Memory B cell (primary cell): ENCODE results near the gene GALNTL6.
A peak's percentile ranks its signal among the peaks of the same experiment; 100 is the strongest.
"Not testable (repeated sequence)": the region's sequence is repeated elsewhere in the genome, so short reads cannot be mapped to it uniquely, and the experiment has no call there.

ENCODE experiments used
- ATAC-seq: fragments of 150-1000 bp; cut with Tn5 transposase; 2 replicates; pipeline ENCODE4 v1.10.0; 2021; ENCODE audit warnings: low read depth, mild to moderate bottlenecking, moderate library complexity
- DNase-seq, 2 donors: peaks; one replicate each; pipeline ENCODE4 v3.0.0; 2022; ENCODE audit warnings: low spot score in 2 of 2
- H3K27ac Mint-ChIP-seq: one replicate; pipeline ENCODE4 v1.8.0; 2022; ENCODE audit warnings: mild to moderate bottlenecking, moderate library complexity, mixed read lengths
- H3K27me3 Mint-ChIP-seq: one replicate; pipeline ENCODE4 v1.8.0; 2022; ENCODE audit warnings: mixed read lengths
- H3K36me3 Mint-ChIP-seq: one replicate; pipeline ENCODE4 v1.8.0; 2022; ENCODE audit warnings: mild to moderate bottlenecking, mixed read lengths
- H3K4me1 Mint-ChIP-seq: one replicate; pipeline ENCODE4 v1.8.0; 2022; ENCODE audit warnings: mixed read lengths
- H3K4me3 Mint-ChIP-seq: one replicate; pipeline ENCODE4 v1.8.0; 2022; ENCODE audit warnings: mild to moderate bottlenecking, moderate library complexity, mixed read lengths
- H3K9me3 Mint-ChIP-seq: one replicate; pipeline ENCODE4 v1.8.0; 2022; ENCODE audit warnings: mixed read lengths

GALNTL6 gene

DNA sequence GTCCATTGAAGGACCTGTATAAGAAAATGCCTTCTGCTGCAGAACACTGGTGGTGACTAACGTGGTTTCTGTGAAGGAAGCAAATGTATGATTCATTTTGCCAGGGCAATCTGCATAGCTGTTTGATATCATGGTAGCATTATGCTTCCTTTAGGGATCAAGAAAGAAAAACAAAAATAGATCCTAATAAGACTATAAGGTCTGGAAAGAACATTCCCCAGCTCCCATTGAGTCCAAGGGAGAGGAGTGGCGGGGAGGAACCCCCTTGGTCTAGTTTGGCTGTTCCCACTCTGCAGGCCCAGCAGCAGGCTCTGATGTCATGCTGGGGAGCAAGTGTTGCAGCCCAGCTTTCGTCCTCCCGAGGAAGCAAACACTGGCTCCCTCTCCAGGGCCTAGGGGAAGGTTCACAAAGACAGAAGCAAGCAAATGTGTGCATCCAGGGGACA is 1200.9 kb downstream of the GALNTL6 start:
- DNase-seq (no peak), ATAC-seq (no peak)
- Mint-ChIP-seq H3K36me3 (no peaks in the 10 kb centered on the region), H3K4me1 (no peaks in the 10 kb centered on the region), H3K9me3 (no peaks in the 10 kb centered on the region), H3K27ac (no peak overlapping the region), H3K4me3 (no peak overlapping the region), H3K27me3 (peaks cover 7% of the 10 kb centered on the region)

GRCh38 chr4:173014836-173015235 is 1201.6 kb downstream of the GALNTL6 start:
- no peaks in the 10 kb centered on the region for H3K9me3 Mint-ChIP-seq
- H3K4me1 Mint-ChIP-seq, result no peaks in the 10 kb centered on the region
- H3K4me3 Mint-ChIP-seq, result no peak overlapping the region
- DNase-seq (no peak), ATAC-seq (no peak)
- H3K27ac Mint-ChIP-seq, result no peak overlapping the region
- no peaks in the 10 kb centered on the region for H3K36me3 Mint-ChIP-seq
- H3K27me3 Mint-ChIP-seq, result peaks cover 7% of the 10 kb centered on the region

DNA sequence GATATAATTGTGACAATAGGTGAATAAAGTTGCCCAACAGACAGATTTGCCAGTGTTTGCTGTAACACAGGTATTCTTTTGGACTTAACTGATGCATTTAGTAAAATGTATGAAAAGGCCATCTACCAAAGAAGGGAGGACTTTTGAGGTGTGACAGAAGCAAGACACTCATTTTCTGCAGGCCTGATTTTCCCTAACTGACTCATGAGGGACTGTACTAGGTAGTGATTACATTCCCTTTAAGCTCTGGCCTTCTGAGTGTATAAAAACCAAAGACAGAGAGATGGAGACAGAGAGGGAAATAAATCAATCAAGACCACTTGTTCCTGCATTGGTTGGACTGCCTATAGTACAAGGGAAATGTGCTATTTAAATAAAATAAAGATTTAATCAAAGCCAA is 1204.6 kb downstream of the GALNTL6 start:
- H3K36me3 Mint-ChIP-seq, result no peaks in the 10 kb centered on the region
- H3K27ac Mint-ChIP-seq, result no peak overlapping the region
- ATAC-seq, result no peak
- H3K4me3 Mint-ChIP-seq, result no peak overlapping the region
- H3K27me3 Mint-ChIP-seq, result peaks cover 4% of the 10 kb centered on the region
- DNase-seq, result no peak
- peaks cover 3% of the 10 kb centered on the region for H3K9me3 Mint-ChIP-seq
- peaks cover 2% of the 10 kb centered on the region for H3K4me1 Mint-ChIP-seq

DNA sequence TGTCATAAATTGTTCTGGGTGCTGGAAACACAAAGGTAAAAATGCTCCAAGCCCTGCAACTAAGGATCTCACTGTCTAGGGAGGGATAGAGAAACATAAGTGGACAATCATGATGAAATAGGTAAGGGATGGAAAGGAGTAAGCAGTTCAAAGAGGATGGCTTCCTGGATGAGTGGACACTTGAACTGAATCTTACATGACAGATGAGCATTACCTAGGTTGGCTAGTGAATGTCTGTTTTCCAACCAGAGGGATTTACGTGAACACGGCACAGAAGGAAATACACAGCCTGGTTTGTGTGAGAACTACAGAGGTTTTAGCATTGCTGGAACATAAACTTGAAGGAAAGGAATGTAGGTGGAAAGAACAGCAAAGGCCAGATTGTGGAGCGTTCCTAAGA is 1205.2 kb downstream of the GALNTL6 start:
- H3K27me3 Mint-ChIP-seq, result peaks cover 4% of the 10 kb centered on the region
- no peaks in the 10 kb centered on the region for H3K36me3 Mint-ChIP-seq
- DNase-seq (no peak), ATAC-seq (no peak)
- peaks cover 3% of the 10 kb centered on the region for H3K9me3 Mint-ChIP-seq
- no peak overlapping the region for H3K4me3 Mint-ChIP-seq
- H3K4me1 Mint-ChIP-seq, result peaks cover 2% of the 10 kb centered on the region
- H3K27ac Mint-ChIP-seq, result no peak overlapping the region

DNA sequence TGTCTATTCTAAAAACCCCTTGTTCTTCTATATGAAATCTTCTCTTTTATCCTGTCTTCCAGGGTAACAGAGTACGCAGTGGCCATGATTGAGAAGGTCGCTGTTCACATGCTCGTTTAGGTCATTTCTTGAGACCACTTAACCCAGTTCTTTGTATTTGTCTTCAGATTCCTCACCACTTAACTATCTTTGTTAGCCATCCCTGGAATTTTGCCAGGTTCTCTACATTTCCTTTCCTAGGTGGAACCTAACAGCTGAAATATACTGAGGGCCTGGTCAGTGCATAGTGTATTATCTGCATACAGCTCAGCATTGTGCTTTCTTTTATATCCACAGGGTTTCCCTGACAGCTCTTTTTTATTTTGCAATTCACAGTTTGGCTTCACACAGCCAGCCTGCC is 1206.5 kb downstream of the GALNTL6 start:
- ATAC-seq (no peak), DNase-seq (no peak)
- H3K27me3 Mint-ChIP-seq, result peaks cover 4% of the 10 kb centered on the region
- H3K4me1 Mint-ChIP-seq, result peaks cover 2% of the 10 kb centered on the region
- H3K4me3 Mint-ChIP-seq, result no peak overlapping the region
- no peaks in the 10 kb centered on the region for H3K36me3 Mint-ChIP-seq
- H3K9me3 Mint-ChIP-seq, result peaks cover 3% of the 10 kb centered on the region
- H3K27ac Mint-ChIP-seq, result no peak overlapping the region

- not testable (repeated sequence) for DNase-seq, H3K4me3 Mint-ChIP-seq, H3K36me3 Mint-ChIP-seq, ATAC-seq, H3K9me3 Mint-ChIP-seq, H3K27me3 Mint-ChIP-seq, H3K4me1 Mint-ChIP-seq
- peak overlapping the region; percentile 72 for H3K27ac Mint-ChIP-seq
These were observed 1208.8 kb downstream of the GALNTL6 start for GRCh38 chr4:173021746-173022573.

- ATAC-seq, result no peak
- Mint-ChIP-seq H3K9me3 (peaks cover 3% of the 10 kb centered on the region), H3K36me3 (no peaks in the 10 kb centered on the region), H3K4me1 (peaks cover 6% of the 10 kb centered on the region), H3K4me3 (no peak overlapping the region), H3K27me3 (peaks cover 3% of the 10 kb centered on the region), H3K27ac (no peak overlapping the region)
- no peak for DNase-seq
These were observed 1211.0 kb downstream of the GALNTL6 start for GRCh38 chr4:173024203-173024602.

- H3K4me1 Mint-ChIP-seq, result peaks cover 6% of the 10 kb centered on the region
- ATAC-seq, result peak; percentile 42
- no peak for DNase-seq
- H3K27me3 Mint-ChIP-seq, result peaks cover 3% of the 10 kb centered on the region
- H3K36me3 Mint-ChIP-seq, result no peaks in the 10 kb centered on the region
- peaks cover 3% of the 10 kb centered on the region for H3K9me3 Mint-ChIP-seq
- no peak overlapping the region for H3K4me3 Mint-ChIP-seq
- no peak overlapping the region for H3K27ac Mint-ChIP-seq
These were observed 1211.9 kb downstream of the GALNTL6 start for GRCh38 chr4:173025131-173025530.

GRCh38 chr4:173037242-173037641 is 1224.0 kb downstream of the GALNTL6 start:
- H3K9me3 Mint-ChIP-seq, result no peaks in the 10 kb centered on the region
- peaks cover 11% of the 10 kb centered on the region for H3K27me3 Mint-ChIP-seq
- no peak overlapping the region for H3K4me3 Mint-ChIP-seq
- DNase-seq, result no peak
- no peak overlapping the region for H3K27ac Mint-ChIP-seq
- H3K36me3 Mint-ChIP-seq, result no peaks in the 10 kb centered on the region
- no peaks in the 10 kb centered on the region for H3K4me1 Mint-ChIP-seq
- ATAC-seq, result no peak

DNA sequence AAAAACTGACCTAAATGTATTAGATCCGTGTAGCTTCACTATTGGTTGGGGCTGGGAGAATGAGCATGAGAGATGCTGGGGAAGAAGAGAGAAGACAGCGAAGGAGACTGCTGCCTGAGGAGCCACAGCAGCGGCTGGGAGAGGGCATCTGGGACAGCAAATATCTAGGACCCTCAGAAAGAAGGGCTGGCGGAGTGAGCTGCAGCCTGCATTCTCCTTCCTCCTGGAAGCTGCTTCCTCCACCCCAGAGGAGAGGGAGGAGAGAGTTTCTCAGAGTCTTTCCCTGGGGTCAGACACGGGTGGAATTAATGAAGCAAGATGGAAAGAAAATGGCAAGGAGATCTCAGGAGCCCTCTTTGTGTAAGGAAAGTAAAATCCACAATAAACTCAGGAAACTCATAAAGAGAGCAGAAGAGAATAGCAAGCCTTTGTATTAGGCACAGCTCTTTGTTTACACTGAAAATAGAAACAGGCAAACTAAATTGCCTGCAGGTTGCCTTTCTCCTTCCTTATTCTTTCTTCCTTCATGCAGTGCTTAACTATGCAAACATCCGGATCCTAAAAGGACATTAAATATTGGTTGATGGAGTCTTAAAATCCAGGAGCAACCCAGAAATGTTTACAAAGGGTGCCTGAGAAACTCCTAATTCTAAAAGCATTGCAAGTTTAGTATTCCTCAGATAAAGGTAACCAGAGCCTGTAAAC is 1225.1 kb downstream of the GALNTL6 start:
- H3K36me3 Mint-ChIP-seq, result no peaks in the 10 kb centered on the region
- H3K27me3 Mint-ChIP-seq, result peaks cover 14% of the 10 kb centered on the region
- H3K9me3 Mint-ChIP-seq, result no peaks in the 10 kb centered on the region
- H3K4me1 Mint-ChIP-seq, result no peaks in the 10 kb centered on the region
- ATAC-seq, result no peak
- H3K27ac Mint-ChIP-seq, result no peak overlapping the region
- no peak for DNase-seq
- H3K4me3 Mint-ChIP-seq, result no peak overlapping the region

DNA sequence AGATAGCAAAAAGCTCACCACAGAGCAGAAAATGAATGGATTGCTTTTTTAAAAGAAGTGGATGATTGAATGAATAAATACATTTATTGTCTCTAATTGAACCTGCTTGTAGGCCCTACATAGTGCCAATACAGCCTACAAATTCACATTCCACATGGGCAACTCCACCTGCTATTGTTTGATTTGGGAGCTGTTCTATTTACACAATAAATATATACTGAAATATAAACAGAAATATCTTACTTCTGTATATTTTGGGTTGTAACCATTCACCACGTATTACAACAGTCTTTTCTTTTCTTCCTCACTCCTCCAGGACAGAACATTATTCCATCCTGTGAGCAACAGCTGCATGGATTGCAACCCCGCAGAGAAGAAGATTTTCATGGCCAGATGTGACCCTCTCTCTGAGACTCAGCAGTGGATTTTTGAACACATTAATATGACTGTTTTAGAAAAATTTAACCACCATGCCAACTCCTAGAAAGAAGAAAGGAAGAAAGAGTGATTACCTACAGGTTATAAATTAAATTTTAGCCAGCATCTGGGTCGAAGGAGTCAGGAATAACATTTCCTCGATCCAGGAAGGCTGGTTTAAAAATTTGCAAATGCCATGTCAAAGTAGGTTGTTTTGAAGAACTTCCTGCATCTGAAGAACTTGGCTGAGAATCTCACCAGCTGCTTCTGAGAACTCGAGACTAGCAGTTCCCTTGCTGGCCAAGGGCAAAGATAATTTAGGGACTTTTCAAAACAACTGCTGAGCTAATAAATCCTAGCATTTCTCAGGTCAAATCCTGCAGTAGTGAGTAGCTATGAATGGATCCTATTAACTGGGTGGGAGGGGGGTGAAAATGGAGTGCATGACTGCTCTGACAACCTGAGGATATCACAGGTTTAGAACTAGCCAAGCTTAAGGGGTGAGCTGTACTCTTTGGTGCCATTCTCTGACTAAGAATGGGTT is 1226.7 kb downstream of the GALNTL6 start:
- peaks cover 9% of the 10 kb centered on the region for H3K27me3 Mint-ChIP-seq
- no peak for ATAC-seq
- no peak overlapping the region for H3K27ac Mint-ChIP-seq
- DNase-seq, result no peak
- no peak overlapping the region for H3K4me3 Mint-ChIP-seq
- no peaks in the 10 kb centered on the region for H3K36me3 Mint-ChIP-seq
- no peaks in the 10 kb centered on the region for H3K4me1 Mint-ChIP-seq
- H3K9me3 Mint-ChIP-seq, result no peaks in the 10 kb centered on the region

- no peak overlapping the region for H3K27ac Mint-ChIP-seq
- H3K4me1 Mint-ChIP-seq, result no peaks in the 10 kb centered on the region
- no peaks in the 10 kb centered on the region for H3K9me3 Mint-ChIP-seq
- no peaks in the 10 kb centered on the region for H3K36me3 Mint-ChIP-seq
- ATAC-seq (no peak), DNase-seq (no peak)
- peaks cover 8% of the 10 kb centered on the region for H3K27me3 Mint-ChIP-seq
- H3K4me3 Mint-ChIP-seq, result no peak overlapping the region
These were observed 1228.3 kb downstream of the GALNTL6 start for GRCh38 chr4:173041482-173041881.

DNA sequence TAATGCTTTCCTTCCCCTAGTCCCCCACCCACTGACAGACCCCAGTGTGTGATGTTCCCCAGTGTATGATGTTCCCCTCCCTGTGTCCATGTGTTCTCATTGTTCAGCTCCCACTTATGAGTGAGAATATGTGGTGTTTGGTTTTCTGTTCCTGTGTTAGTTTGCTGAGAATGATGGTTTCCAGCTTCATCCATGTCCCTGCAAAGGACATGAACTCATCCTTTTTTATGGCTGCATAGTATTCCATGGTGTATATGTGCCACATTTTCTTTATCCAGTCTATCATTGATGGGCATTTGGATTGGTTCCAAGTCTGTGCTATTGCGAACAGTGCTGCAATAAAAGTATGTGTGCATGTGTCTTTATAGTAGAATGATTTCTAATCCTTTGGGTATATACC is 1228.9 kb downstream of the GALNTL6 start:
- not testable (repeated sequence) for DNase-seq, H3K36me3 Mint-ChIP-seq, H3K9me3 Mint-ChIP-seq, ATAC-seq, H3K27ac Mint-ChIP-seq, H3K27me3 Mint-ChIP-seq, H3K4me1 Mint-ChIP-seq, H3K4me3 Mint-ChIP-seq

DNA sequence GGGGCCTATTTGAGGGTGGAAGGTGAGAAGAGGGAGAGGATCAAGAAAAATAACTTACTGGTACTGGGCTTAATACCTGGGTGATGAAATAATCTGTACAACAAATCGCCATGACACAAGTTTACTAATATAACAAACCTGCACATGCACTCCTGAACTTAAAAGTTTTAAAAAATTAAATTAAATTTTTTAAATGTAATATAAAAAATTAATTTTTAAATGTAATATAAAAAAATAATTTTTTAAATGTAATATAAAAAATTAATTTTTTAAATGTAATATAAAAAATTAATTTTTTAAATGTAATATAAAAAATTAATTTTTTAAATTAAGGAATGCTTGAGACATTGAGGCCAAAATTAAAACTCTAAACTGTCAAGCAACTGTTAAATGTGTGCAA is 1231.1 kb downstream of the GALNTL6 start:
- Mint-ChIP-seq H3K4me1 (no peaks in the 10 kb centered on the region), H3K27ac (no peak overlapping the region), H3K27me3 (peaks cover 8% of the 10 kb centered on the region), H3K4me3 (no peak overlapping the region), H3K9me3 (no peaks in the 10 kb centered on the region), H3K36me3 (no peaks in the 10 kb centered on the region)
- DNase-seq, result no peak
- ATAC-seq, result no peak
